Osteocyte (in vitro differentiated cells): ENCODE data around the gene RND1. TPM values are rescaled to one million over a fixed set of nuclear protein-coding genes. Genes with fewer than 3 reads are reported as not detected.
"Not testable (repeated sequence)": the region's sequence is repeated elsewhere in the genome, so short reads cannot be mapped to it uniquely, and the experiment has no call there.

Experiments
- DNase-seq: peaks from one replicate; pipeline ENCODE4 v3.0.0; 2021; ENCODE audit warnings: mixed read lengths; ENCODE audit not compliant: unreplicated experiment; ENCODE audit errors: extremely low spot score
- H3K27ac Mint-ChIP-seq: one replicate; pipeline ENCODE4 v1.8.0; 2021; ENCODE audit warnings: mild to moderate bottlenecking, mixed read lengths; ENCODE audit not compliant: unreplicated experiment
- H3K27me3 Mint-ChIP-seq: one replicate; pipeline ENCODE4 v1.8.0; 2021; ENCODE audit warnings: mixed read lengths; ENCODE audit not compliant: unreplicated experiment
- H3K36me3 Mint-ChIP-seq: one replicate; pipeline ENCODE4 v1.8.0; 2021; ENCODE audit warnings: mixed read lengths; ENCODE audit not compliant: unreplicated experiment
- H3K4me1 Mint-ChIP-seq: one replicate; pipeline ENCODE4 v1.8.0; 2021; ENCODE audit warnings: mixed read lengths; ENCODE audit not compliant: unreplicated experiment
- H3K4me3 Mint-ChIP-seq: one replicate; pipeline ENCODE4 v1.8.0; 2021; ENCODE audit warnings: mild to moderate bottlenecking, moderate library complexity, mixed read lengths; ENCODE audit not compliant: unreplicated experiment
- H3K9me3 Mint-ChIP-seq: one replicate; pipeline ENCODE4 v1.8.0; 2021; ENCODE audit warnings: mixed read lengths; ENCODE audit not compliant: unreplicated experiment
- total RNA-seq: library from RNA; stranded (reverse); gene quantifications from 2 replicates; pipeline ENCODE4 v1.2.1, GENCODE V29; 2021
- TF ChIP-seq, protein P1 (sequence below): fragments of 200-600 bp; sonication (generic); IDR thresholded peaks from 2 replicates; pipeline ENCODE4 v1.5.0; 2021; ENCODE audit warnings: antibody characterized with exemption, mild to moderate bottlenecking, moderate library complexity

RND1 gene
- total RNA-seq, 1 donor from 2014 or later: 0.89 TPM

DNA sequence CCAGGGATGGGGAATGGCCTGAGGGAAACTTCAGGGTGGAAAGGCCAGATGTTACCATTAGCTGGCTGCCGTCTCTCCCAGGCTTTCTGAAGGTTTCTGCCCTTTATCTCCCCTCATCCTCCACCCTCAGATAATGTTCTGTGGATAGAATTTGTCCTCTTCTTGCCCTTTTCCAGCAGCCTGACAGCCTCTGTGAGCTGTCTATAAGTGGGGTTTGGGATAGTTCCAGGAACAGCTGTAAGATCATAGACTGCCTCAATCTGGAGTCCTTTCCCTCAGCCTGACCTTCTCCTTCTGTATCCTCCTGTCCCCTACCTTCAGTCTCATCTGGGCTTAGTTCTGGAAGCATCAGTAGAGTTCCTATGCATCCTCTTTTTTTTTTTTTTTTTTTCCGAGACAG is 2.8 kb upstream of the RND1 start:
- no peak overlapping the region for H3K4me3 Mint-ChIP-seq
- no peak overlapping the region for H3K27ac Mint-ChIP-seq
- peaks cover 24% of the 10 kb centered on the region for H3K27me3 Mint-ChIP-seq
- no peaks in the 10 kb centered on the region for H3K36me3 Mint-ChIP-seq
- H3K4me1 Mint-ChIP-seq: peaks cover 15% of the 10 kb centered on the region
- no peaks in the 10 kb centered on the region for H3K9me3 Mint-ChIP-seq
- TF ChIP-seq, protein P1, sequence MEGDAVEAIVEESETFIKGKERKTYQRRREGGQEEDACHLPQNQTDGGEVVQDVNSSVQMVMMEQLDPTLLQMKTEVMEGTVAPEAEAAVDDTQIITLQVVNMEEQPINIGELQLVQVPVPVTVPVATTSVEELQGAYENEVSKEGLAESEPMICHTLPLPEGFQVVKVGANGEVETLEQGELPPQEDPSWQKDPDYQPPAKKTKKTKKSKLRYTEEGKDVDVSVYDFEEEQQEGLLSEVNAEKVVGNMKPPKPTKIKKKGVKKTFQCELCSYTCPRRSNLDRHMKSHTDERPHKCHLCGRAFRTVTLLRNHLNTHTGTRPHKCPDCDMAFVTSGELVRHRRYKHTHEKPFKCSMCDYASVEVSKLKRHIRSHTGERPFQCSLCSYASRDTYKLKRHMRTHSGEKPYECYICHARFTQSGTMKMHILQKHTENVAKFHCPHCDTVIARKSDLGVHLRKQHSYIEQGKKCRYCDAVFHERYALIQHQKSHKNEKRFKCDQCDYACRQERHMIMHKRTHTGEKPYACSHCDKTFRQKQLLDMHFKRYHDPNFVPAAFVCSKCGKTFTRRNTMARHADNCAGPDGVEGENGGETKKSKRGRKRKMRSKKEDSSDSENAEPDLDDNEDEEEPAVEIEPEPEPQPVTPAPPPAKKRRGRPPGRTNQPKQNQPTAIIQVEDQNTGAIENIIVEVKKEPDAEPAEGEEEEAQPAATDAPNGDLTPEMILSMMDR: no peak
- DNase-seq: no peak

GRCh38 chr12:48866052-48866711 is 512 bp upstream of the RND1 start:
- Mint-ChIP-seq H3K27me3 (peaks cover 35% of the 10 kb centered on the region), H3K9me3 (no peaks in the 10 kb centered on the region), H3K4me1 (peaks cover 15% of the 10 kb centered on the region), H3K36me3 (no peaks in the 10 kb centered on the region), H3K4me3 (peak overlapping the region; percentile 85), H3K27ac (peak overlapping the region; percentile 1)
- DNase-seq: no peak
- TF ChIP-seq, protein P1: peak; percentile 32

- no peaks in the 10 kb centered on the region for H3K36me3 Mint-ChIP-seq
- H3K27me3 Mint-ChIP-seq: peaks cover 35% of the 10 kb centered on the region
- TF ChIP-seq, protein P1: no peak
- no peak overlapping the region for H3K27ac Mint-ChIP-seq
- no peak for DNase-seq
- peaks cover 15% of the 10 kb centered on the region for H3K4me1 Mint-ChIP-seq
- H3K4me3 Mint-ChIP-seq: no peak overlapping the region
- H3K9me3 Mint-ChIP-seq: no peaks in the 10 kb centered on the region
Observed at GRCh38 chr12:48863291-48863690, 2.4 kb downstream of the RND1 start.

DNA sequence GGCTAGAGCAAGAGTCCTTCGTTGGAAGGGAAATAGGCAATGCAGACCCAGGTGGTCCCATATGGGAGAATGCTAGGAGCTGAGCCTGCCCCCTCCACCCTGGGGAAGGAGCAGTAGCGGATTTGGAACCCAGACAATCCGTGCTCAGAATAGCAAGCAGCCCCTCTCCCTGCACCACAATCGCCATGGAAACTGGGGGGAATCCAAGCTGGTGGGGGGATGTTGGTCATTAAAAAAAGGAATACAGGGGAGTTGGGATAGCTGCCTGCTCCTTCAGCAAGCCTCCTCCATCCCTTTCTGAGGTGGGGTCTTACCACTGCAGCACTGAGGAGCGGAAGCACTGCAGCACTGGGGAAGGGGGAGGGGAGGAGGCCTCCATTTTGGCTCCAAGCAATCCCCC is 2.9 kb downstream of the RND1 start:
- no peak for DNase-seq
- Mint-ChIP-seq H3K9me3 (no peaks in the 10 kb centered on the region), H3K36me3 (no peaks in the 10 kb centered on the region), H3K27me3 (peaks cover 35% of the 10 kb centered on the region), H3K27ac (no peak overlapping the region), H3K4me1 (peaks cover 15% of the 10 kb centered on the region), H3K4me3 (no peak overlapping the region)
- TF ChIP-seq, protein P1: no peak

DNA sequence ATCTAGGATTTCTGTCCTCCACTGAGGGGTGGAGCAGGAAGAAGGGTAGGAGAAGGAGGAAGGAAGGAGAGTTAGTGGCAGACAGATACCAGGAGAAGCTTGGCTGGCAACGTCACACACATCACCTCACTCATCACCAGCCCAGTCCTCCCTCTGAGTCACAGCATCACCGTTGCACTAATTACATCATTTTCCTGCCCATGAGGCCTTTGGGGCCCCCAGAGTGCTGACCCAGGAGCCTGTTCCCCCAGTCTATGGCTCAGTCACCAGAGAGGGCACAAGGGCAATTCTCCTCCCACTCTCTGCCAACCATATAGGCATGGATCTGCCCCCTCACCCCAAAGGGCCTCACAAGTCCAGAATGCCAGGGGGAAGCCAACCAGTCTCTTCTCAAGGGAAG is 4.6 kb downstream of the RND1 start:
- H3K27ac Mint-ChIP-seq: no peak overlapping the region
- H3K9me3 Mint-ChIP-seq: no peaks in the 10 kb centered on the region
- no peak overlapping the region for H3K4me3 Mint-ChIP-seq
- peaks cover 13% of the 10 kb centered on the region for H3K4me1 Mint-ChIP-seq
- TF ChIP-seq, protein P1: no peak
- H3K27me3 Mint-ChIP-seq: peaks cover 35% of the 10 kb centered on the region
- DNase-seq: no peak
- H3K36me3 Mint-ChIP-seq: no peaks in the 10 kb centered on the region

DNA sequence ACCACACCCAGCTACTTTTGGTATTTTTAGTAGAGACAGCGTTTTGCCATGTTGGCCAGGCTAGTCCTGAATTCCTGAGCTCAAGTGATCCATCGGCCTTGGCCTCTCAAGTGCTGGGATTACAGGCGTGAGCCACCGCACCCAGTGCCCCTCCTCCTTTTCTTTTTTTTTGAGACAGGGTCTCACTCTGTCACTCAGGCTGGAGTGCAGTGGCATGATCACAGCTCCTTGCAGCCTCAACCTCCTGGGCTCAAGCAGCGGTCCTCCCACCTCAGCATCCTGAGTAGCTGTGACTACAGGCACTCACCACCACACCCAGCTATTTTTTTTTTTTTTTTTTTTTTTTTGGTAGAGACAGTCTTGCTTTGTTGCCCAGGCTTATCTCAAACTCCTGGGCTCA is 5.4 kb downstream of the RND1 start:
- not testable (repeated sequence) for H3K4me3 Mint-ChIP-seq

More for the DNA sequence above, 5.4 kb downstream of the RND1 start:
- H3K27me3 Mint-ChIP-seq: peaks cover 35% of the 10 kb centered on the region
- not testable (repeated sequence) for DNase-seq, H3K27ac Mint-ChIP-seq, H3K36me3 Mint-ChIP-seq, H3K4me1 Mint-ChIP-seq, H3K9me3 Mint-ChIP-seq
